OCI-LY3 (cell line): ENCODE data around the gene RAD51B.

Experiments
- CTCF ChIP-seq: fragments of 200-600, 300-600 bp; sonication (generic); IDR thresholded peaks from 2 replicates; pipeline ENCODE4 v1.5.1; 2014; ENCODE audit warnings: antibody characterized with exemption, low read length, low read depth
- EZH2phosphoT487 ChIP-seq: fragments of 200-600 bp; shearing (Covaris generic); IDR thresholded peaks from 2 replicates; pipeline ENCODE4 v1.6.1; 2018; ENCODE audit warnings: antibody characterized with exemption, mixed run types, low read depth

GRCh38 chr14:68516342-68516741 lies 696.8 kb downstream of the RAD51B start:
- no peak for TF ChIP-seq CTCF
- no peak for TF ChIP-seq EZH2phosphoT487
